T-helper 9 cell (primary cell): ENCODE data around the gene POLDIP3.

Experiments
- DNase-seq: peaks from one replicate; pipeline ENCODE4 v3.0.0-alpha.2; 2020
- total RNA-seq, 2 donors: gene quantifications; one replicate each; lab custom pipeline; 2026; lab: John Stamatoyannopoulos, UW

POLDIP3 gene, protein sequence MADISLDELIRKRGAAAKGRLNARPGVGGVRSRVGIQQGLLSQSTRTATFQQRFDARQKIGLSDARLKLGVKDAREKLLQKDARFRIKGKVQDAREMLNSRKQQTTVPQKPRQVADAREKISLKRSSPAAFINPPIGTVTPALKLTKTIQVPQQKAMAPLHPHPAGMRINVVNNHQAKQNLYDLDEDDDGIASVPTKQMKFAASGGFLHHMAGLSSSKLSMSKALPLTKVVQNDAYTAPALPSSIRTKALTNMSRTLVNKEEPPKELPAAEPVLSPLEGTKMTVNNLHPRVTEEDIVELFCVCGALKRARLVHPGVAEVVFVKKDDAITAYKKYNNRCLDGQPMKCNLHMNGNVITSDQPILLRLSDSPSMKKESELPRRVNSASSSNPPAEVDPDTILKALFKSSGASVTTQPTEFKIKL
- 0.77 to 1.9 reads per million in 2 donors for total RNA-seq

- peak; percentile 99 for DNase-seq
Observed at GRCh38 chr22:42614312-42615091, at the start of gene POLDIP3. Gene POLDIP3, minus strand, starts transcription at chr22:42614883. Its CDS starts 26 bp downstream, at chr22:42614857.

GRCh38 chr22:42661985-42662831 is 47.5 kb upstream of the POLDIP3 start:
- peak; percentile 87 for DNase-seq

DNA sequence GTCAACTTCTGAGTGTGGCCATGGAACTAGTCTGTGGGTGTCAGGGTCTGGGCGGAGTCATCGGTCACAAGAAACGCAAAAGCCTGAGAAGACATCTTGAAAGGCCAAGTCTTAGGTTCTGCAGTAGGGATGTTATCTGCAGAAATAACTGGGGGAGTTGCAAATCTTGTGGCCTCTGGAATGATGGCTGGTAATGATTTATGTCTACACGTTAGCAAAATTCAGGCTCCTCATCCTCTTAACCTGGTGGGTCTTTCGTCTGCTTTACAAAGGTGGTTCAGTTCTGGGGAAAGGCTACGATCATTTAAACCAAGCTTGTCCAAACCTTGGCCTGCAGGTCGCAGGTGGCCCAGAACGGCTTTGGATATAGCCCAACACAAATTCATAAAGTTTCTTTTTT is 41.9 kb upstream of the POLDIP3 start:
- DNase-seq, result no peak

DNA sequence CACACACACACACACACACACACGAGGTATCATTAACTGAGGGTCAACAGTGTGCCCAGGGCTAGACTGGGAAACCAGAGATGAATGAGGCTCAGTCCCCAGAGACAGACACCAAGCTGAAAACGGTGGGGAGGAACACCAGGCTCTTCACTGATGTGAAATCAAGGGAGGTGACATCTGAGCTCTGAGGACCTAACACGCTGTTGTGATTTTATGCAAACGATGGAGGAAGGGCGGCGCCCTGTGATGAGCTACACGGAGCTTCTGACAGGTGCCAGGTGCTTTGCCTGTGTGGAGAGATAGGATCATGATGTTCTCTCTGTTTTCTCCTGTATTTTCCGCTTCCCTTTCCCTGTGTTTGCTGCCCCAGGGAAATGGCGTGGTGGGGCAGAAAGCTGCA is 41.0 kb upstream of the POLDIP3 start:
- no peak for DNase-seq

DNA sequence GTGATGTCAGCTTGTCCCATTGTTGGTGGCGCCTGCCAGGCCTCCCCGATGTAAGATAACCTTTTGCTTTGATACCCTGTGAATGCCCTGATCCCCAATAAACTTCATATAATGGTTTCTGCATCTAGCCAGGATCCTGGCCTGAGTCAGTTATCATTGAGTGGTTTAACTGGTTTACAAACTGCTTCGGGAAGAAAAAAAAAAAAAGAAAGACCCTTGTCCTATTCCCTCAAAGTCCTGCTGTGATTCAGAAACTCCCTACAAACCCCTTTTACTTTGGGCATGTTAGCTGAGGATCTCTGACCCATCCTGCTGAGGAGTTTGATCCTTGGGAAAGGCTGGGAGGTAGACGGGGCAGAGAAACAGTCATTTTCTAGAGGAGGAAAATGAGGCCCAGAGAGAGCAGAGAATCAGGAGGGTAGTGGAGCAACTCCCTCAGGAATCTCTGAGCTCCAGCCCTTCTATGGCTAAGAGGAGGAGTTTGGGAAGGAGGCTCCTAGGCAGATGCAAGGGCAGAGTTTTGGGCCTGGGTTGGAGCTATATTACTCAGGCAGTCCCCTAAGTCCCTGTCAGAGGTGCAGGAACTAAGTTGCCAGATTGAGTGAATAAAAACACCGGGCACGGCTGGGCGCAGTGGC is 39.9 kb upstream of the POLDIP3 start:
- DNase-seq, result no peak

- DNase-seq, result no peak
Observed at GRCh38 chr22:42653999-42654398, 39.3 kb upstream of the POLDIP3 start.

DNA sequence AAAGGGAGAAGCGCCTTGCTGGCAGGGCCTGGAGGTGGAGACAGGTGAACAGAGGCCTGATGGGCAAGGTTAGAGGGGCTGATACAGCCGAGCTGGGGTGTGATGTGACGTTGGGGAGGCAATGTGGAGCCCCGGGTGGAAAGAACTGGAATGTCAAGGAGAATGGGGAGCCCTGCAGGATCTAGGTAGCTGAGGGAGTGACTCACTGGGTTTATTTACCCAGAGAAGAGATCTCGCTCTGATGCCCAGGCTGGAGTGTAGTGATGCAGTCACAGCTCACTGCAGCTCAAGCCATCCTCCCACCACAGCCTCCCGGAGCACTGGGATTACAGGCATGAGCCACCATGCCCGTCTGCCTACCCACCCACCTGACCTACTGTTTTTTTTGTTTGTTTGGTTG is 36.5 kb upstream of the POLDIP3 start:
- no peak for DNase-seq

DNA sequence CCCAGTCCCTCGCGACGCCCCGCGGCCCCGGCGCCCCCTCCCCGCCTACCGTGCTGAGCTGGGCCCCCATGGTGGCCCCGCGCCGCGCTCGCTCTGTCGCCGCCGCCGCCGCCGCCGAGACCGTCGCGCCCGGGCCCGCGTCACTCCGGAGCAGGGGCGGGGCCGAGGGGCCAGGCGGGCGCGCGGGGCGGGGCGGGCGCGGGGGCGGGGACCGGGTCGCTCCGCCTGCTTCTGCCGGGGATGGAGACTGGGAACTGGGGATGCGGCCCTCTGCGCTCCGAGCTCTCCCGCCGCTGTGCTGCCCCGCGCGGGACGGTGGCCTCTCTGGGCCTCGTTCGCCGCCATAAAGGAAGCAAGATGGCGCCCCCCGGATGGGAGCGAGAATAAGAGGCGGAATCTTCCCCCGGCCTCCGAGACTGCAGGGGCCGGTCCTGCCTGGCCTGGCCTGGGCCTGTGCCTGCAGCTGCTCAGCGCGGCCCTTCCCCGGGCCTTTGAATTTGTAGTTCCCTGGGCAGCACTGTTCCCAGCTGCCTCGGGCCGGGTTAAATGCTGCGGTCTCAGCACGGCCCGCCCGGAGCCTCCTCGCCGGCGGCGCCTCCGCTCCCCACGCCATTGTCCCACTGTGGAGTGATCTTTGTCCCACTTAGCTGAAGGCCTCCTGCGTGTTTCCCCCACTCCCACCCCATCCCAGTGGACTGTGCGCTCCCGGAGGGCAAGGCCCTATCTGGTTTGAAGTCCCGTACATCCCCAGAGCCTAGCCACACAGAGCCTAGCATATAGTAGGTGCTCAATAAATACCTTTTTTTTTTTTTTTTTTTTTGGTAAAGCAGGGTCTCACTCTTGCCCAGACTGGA is 34.8 kb upstream of the POLDIP3 start, which contains the start of gene CYB5R3:
Gene CYB5R3, minus strand, starts transcription at position 147 of the 854 bp plus-strand sequence. Its CDS starts 77 bp downstream, at position 70.
- peak; percentile 76 for DNase-seq

- DNase-seq, result peak; percentile 9
Observed at GRCh38 chr22:42648368-42649245, 33.9 kb upstream of the POLDIP3 start.

DNA sequence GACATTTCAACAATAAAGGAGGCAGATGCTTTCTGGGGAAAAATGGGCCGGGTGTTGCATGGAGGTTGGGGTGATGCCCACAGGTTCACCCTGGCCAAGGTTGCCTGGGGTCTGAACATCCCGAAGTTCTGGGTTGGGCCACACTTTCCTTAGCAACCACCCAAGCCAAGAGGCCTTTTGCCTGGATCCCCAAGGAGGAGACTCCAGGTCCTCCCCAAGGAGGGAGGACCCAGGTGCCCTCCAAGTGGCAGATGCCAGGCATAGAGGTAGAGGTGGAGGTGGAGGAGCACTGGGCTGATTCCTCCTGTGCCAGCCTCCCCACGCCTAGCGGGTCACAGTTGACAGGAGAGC is 33.3 kb upstream of the POLDIP3 start:
- no peak for DNase-seq

- DNase-seq, result no peak
Observed at GRCh38 chr22:42646569-42647525, 32.2 kb upstream of the POLDIP3 start.

- DNase-seq, result no peak
Observed at GRCh38 chr22:42645938-42646568, 31.4 kb upstream of the POLDIP3 start.

DNA sequence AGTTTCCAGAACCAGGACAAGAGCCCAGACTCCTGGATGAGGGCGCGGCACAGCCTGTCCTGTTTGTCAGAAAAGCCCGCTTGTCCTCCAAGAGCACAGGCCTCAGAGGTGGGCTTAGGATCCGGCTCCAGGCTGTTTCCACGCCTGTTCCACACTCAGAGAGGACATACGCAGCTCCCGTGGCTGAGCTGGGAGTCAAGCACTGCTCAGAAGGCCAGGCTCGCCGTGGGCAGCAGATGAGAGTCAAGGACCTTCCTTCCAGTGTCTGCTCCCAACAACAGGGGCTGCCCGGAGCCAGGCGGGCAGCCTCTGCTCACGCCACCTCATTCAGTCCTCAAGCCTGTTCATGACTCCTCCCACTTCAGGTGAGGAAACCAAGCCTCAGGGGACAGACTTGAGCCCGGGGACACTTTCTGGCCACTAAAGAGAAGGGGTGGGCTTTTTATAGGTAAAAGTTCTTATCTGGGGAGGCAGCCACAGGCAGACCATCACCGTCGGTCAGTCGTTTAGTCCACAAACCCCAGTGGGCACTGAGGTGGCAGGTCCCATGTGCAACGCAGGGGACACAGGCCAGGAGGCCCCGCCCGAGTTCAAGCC is 30.8 kb upstream of the POLDIP3 start:
- DNase-seq, result no peak

- no peak for DNase-seq
Observed at GRCh38 chr22:42644422-42645340, 30.0 kb upstream of the POLDIP3 start.

DNA sequence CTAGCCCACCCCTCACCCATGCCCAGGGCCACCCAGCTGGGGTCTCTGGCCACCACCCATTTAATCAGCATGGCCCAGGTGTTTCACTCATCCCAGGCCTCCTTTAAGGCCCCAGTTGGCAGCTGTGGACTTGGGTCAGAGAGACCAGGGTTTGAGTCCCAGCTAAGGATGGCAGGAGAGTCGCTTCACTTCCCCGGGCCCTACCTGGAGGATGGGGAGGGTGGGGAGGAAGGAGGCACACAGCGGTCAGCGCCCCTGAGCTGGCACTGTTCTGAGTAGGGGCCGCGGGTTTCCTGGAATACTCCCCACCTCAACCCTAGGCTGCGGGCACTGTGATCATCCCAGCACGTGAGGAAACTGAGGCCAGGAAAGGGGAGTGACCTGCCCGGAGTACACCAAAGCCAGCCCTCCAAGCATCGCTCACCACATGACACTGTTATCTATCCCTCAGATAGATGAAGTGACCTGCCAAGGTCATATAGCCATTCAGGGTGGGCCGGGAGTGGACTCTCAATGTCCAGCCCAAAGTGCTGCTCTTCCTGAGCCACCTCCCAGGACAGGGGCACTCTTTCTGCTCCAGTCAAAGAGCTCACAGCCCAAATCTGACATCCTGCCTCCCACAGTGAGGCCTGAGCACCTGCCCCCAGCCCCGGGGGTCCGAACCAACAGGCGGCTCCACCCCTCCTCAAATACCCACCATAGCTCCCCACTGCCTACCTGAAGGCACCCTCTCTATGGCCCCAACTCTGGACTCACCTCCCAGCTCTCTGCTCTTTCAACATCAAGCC is 29.1 kb upstream of the POLDIP3 start:
- DNase-seq, result no peak
